Stimulated activated naive CD8-positive, alpha-beta T cell treated with anti-CD3 and anti-CD28 coated beads, Interleukin-15, Interleukin-2, amounts not matched to agents 100 ng/mL and 50 ng/mL, for 24 hours (primary cell): ENCODE measurements around the gene IZUMO1.
"Not testable (repeated sequence)": the region's sequence is repeated elsewhere in the genome, so short reads cannot be mapped to it uniquely, and the experiment has no call there.

ENCODE experiments used
- H3K27ac Mint-ChIP-seq: one replicate; pipeline ENCODE4 v1.8.0; 2021; ENCODE audit warnings: mild to moderate bottlenecking, mixed read lengths
- H3K27me3 Mint-ChIP-seq: one replicate; pipeline ENCODE4 v1.8.0; 2021; ENCODE audit warnings: mixed read lengths
- H3K36me3 Mint-ChIP-seq: one replicate; pipeline ENCODE4 v1.8.0; 2021; ENCODE audit warnings: low read depth, mixed read lengths
- H3K4me1 Mint-ChIP-seq: one replicate; pipeline ENCODE4 v1.8.0; 2021; ENCODE audit warnings: low read depth, mixed read lengths
- H3K4me3 Mint-ChIP-seq: one replicate; pipeline ENCODE4 v1.8.0; 2021; ENCODE audit warnings: mild to moderate bottlenecking, mixed read lengths
- H3K9me3 Mint-ChIP-seq: one replicate; pipeline ENCODE4 v1.8.0; 2021; ENCODE audit warnings: mixed read lengths

IZUMO1 gene

GRCh38 chr19:48714759-48715675, 31.7 kb downstream of the IZUMO1 start:
- Mint-ChIP-seq H3K9me3 (no peaks in the 10 kb centered on the region), H3K4me1 (peaks cover 15% of the 10 kb centered on the region), H3K4me3 (peak overlapping the region; percentile 83), H3K27me3 (no peaks in the 10 kb centered on the region), H3K36me3 (no peaks in the 10 kb centered on the region), H3K27ac (peak overlapping the region; percentile 89)

- peak overlapping the region; percentile 83 for H3K4me3 Mint-ChIP-seq
- no peaks in the 10 kb centered on the region for H3K27me3 Mint-ChIP-seq
Measured at GRCh38 chr19:48713864-48714755, 32.6 kb downstream of the IZUMO1 start.

GRCh38 chr19:48713041-48713863, 33.5 kb downstream of the IZUMO1 start:
- H3K36me3 Mint-ChIP-seq, result no peaks in the 10 kb centered on the region
- peak overlapping the region; percentile 52 for H3K27ac Mint-ChIP-seq
- H3K4me3 Mint-ChIP-seq, result peak overlapping the region; percentile 83
- peaks cover 15% of the 10 kb centered on the region for H3K4me1 Mint-ChIP-seq
- no peaks in the 10 kb centered on the region for H3K9me3 Mint-ChIP-seq
- no peaks in the 10 kb centered on the region for H3K27me3 Mint-ChIP-seq

More at GRCh38 chr19:48713864-48714755, 32.6 kb downstream of the IZUMO1 start:
- peaks cover 15% of the 10 kb centered on the region for H3K4me1 Mint-ChIP-seq
- no peaks in the 10 kb centered on the region for H3K36me3 Mint-ChIP-seq
- H3K27ac Mint-ChIP-seq, result peak overlapping the region; percentile 89
- no peaks in the 10 kb centered on the region for H3K9me3 Mint-ChIP-seq

GRCh38 chr19:48711106-48711662, 35.5 kb downstream of the IZUMO1 start:
- no peaks in the 10 kb centered on the region for H3K9me3 Mint-ChIP-seq
- no peaks in the 10 kb centered on the region for H3K27me3 Mint-ChIP-seq
- no peak overlapping the region for H3K4me3 Mint-ChIP-seq

GRCh38 chr19:48708471-48708870, 38.2 kb downstream of the IZUMO1 start:
- Mint-ChIP-seq H3K4me3 (no peak overlapping the region), H3K36me3 (no peaks in the 10 kb centered on the region), H3K4me1 (peaks cover 6% of the 10 kb centered on the region), H3K9me3 (no peaks in the 10 kb centered on the region), H3K27me3 (no peaks in the 10 kb centered on the region), H3K27ac (no peak overlapping the region)

More at GRCh38 chr19:48711106-48711662, 35.5 kb downstream of the IZUMO1 start:
- Mint-ChIP-seq H3K4me1 (peaks cover 15% of the 10 kb centered on the region), H3K36me3 (no peaks in the 10 kb centered on the region), H3K27ac (no peak overlapping the region)

- no peaks in the 10 kb centered on the region for H3K9me3 Mint-ChIP-seq
- no peaks in the 10 kb centered on the region for H3K4me1 Mint-ChIP-seq
- no peak overlapping the region for H3K27ac Mint-ChIP-seq
- H3K27me3 Mint-ChIP-seq, result no peaks in the 10 kb centered on the region
- H3K36me3 Mint-ChIP-seq, result no peaks in the 10 kb centered on the region
- no peak overlapping the region for H3K4me3 Mint-ChIP-seq
Measured at GRCh38 chr19:48705431-48705830, 41.3 kb downstream of the IZUMO1 start.

GRCh38 chr19:48703316-48703715, 43.4 kb downstream of the IZUMO1 start:
- H3K27me3 Mint-ChIP-seq, result peaks cover 4% of the 10 kb centered on the region
- H3K27ac Mint-ChIP-seq, result no peak overlapping the region
- H3K4me3 Mint-ChIP-seq, result no peak overlapping the region
- no peaks in the 10 kb centered on the region for H3K9me3 Mint-ChIP-seq
- H3K36me3 Mint-ChIP-seq, result no peaks in the 10 kb centered on the region
- H3K4me1 Mint-ChIP-seq, result no peaks in the 10 kb centered on the region

- H3K4me1 Mint-ChIP-seq, result no peaks in the 10 kb centered on the region
Measured at GRCh38 chr19:48702701-48703100, 44.0 kb downstream of the IZUMO1 start.

GRCh38 chr19:48698046-48698445, 48.7 kb downstream of the IZUMO1 start:
- Mint-ChIP-seq H3K9me3 (no peaks in the 10 kb centered on the region), H3K4me1 (peaks cover 7% of the 10 kb centered on the region), H3K27ac (no peak overlapping the region), H3K4me3 (no peak overlapping the region), H3K36me3 (no peaks in the 10 kb centered on the region), H3K27me3 (peaks cover 19% of the 10 kb centered on the region)

More at GRCh38 chr19:48702701-48703100, 44.0 kb downstream of the IZUMO1 start:
- H3K9me3 Mint-ChIP-seq, result no peaks in the 10 kb centered on the region
- H3K4me3 Mint-ChIP-seq, result no peak overlapping the region
- H3K36me3 Mint-ChIP-seq, result no peaks in the 10 kb centered on the region
- H3K27ac Mint-ChIP-seq, result no peak overlapping the region
- peaks cover 7% of the 10 kb centered on the region for H3K27me3 Mint-ChIP-seq

- Mint-ChIP-seq H3K27ac (no peak overlapping the region), H3K4me1 (peaks cover 7% of the 10 kb centered on the region), H3K9me3 (no peaks in the 10 kb centered on the region), H3K27me3 (peaks cover 19% of the 10 kb centered on the region), H3K36me3 (no peaks in the 10 kb centered on the region), H3K4me3 (peak overlapping the region; percentile 35)
Measured at GRCh38 chr19:48696353-48697010, 50.2 kb downstream of the IZUMO1 start.

GRCh38 chr19:48695743-48696352, 50.9 kb downstream of the IZUMO1 start, which contains the start of gene FUT2:
Gene FUT2 (plus strand): TSS chr19:48695971. CDS start chr19:48702957, 6,986 bp downstream.
- H3K27me3 Mint-ChIP-seq, result peaks cover 19% of the 10 kb centered on the region
- H3K36me3 Mint-ChIP-seq, result no peaks in the 10 kb centered on the region
- peaks cover 7% of the 10 kb centered on the region for H3K4me1 Mint-ChIP-seq
- H3K27ac Mint-ChIP-seq, result no peak within 1 kb of the TSS
- H3K4me3 Mint-ChIP-seq, result peak within 1 kb of the TSS; percentile 35
- no peaks in the 10 kb centered on the region for H3K9me3 Mint-ChIP-seq

GRCh38 chr19:48693629-48694028, 53.1 kb downstream of the IZUMO1 start:
- not testable (repeated sequence) for H3K4me1 Mint-ChIP-seq, H3K9me3 Mint-ChIP-seq, H3K27ac Mint-ChIP-seq, H3K36me3 Mint-ChIP-seq, H3K4me3 Mint-ChIP-seq
- peaks cover 15% of the 10 kb centered on the region for H3K27me3 Mint-ChIP-seq
